Stimulated activated CD4-positive, alpha-beta T cell treated with anti-CD3 and anti-CD28 coated beads, TNF-alpha, amount 100 ng/mL, for 4 hours (primary cell): ENCODE data around the gene HINFP.
"Not testable (repeated sequence)": the region's sequence is repeated elsewhere in the genome, so short reads cannot be mapped to it uniquely, and the experiment has no call there.

ENCODE experiments used
- DNase-seq, 3 experiments: peaks; one replicate each; pipeline ENCODE4 v3.0.0-alpha.2; 2020; ENCODE audit warnings: low read depth in 3 of 3

Gene HINFP

GRCh38 chr11:119100246-119100970, 21.0 kb upstream of the HINFP start:
- DNase-seq, result no peak

- DNase-seq, result no peak
Observed at GRCh38 chr11:119100994-119101758, 20.2 kb upstream of the HINFP start.

- DNase-seq, result peak; percentile 65 to 78 (median 67)
Observed at GRCh38 chr11:119101759-119102423, 19.5 kb upstream of the HINFP start, which contains the start of gene DPAGT1. Gene DPAGT1, minus strand, starts transcription at chr11:119101853. Its CDS starts 198 bp downstream, at chr11:119101655.

- DNase-seq, result not testable (repeated sequence)
Observed at GRCh38 chr11:119103161-119103664, 18.2 kb upstream of the HINFP start.

GRCh38 chr11:119103793-119104192, 17.6 kb upstream of the HINFP start:
- no peak for DNase-seq

GRCh38 chr11:119106564-119107537, 14.5 kb upstream of the HINFP start, which contains the start of gene C2CD2L:
Gene C2CD2L, plus strand, starts transcription at chr11:119107344. Its CDS starts 398 bp downstream, at chr11:119107742.
- peak; percentile 76 to 87 (median 79) for DNase-seq

GRCh38 chr11:119107538-119108145, 13.7 kb upstream of the HINFP start:
- DNase-seq, result no peak

- DNase-seq, result no peak
Observed at GRCh38 chr11:119108146-119108856, 13.1 kb upstream of the HINFP start.

GRCh38 chr11:119108857-119109221, 12.5 kb upstream of the HINFP start:
- no peak for DNase-seq

- no peak for DNase-seq
Observed at GRCh38 chr11:119109843-119110242, 11.5 kb upstream of the HINFP start.

- no peak for DNase-seq
Observed at GRCh38 chr11:119110439-119110838, 10.9 kb upstream of the HINFP start.

- DNase-seq, result no peak
Observed at GRCh38 chr11:119111361-119111925, 9.9 kb upstream of the HINFP start.

GRCh38 chr11:119112314-119113020, 8.9 kb upstream of the HINFP start:
- no peak for DNase-seq

GRCh38 chr11:119113716-119114115, 7.7 kb upstream of the HINFP start:
- no peak for DNase-seq

GRCh38 chr11:119114351-119114750, 7.0 kb upstream of the HINFP start:
- DNase-seq, result no peak

- DNase-seq, result no peak
Observed at GRCh38 chr11:119115484-119116234, 5.7 kb upstream of the HINFP start.

GRCh38 chr11:119116235-119116594, 5.2 kb upstream of the HINFP start:
- no peak for DNase-seq

- no peak for DNase-seq
Observed at GRCh38 chr11:119116601-119117000, 4.8 kb upstream of the HINFP start.
